Right lobe of liver (tissue), 4 donors: Measurements from ENCODE around the gene KATNBL1.
"Not testable (repeated sequence)": the region's sequence is repeated elsewhere in the genome, so short reads cannot be mapped to it uniquely, and the experiment has no call there.

Experiments used
- CTCF ChIP-seq, 4 donors: fragments of 200-600 bp in 3 of 4; fragments of 450-650 bp in 1 of 4; IDR thresholded peaks; one replicate each; pipeline versions ENCODE4 v1.5.1 to v1.8.0; 2016 to 2022; ENCODE audit warnings: antibody characterized with exemption in 4 of 4, mild to moderate bottlenecking in 2 of 4
- POLR2A ChIP-seq: fragments of 450-650 bp; IDR thresholded peaks from one replicate; pipeline ENCODE4 v1.6.1; 2017; ENCODE audit warnings: antibody characterized with exemption, mild to moderate bottlenecking
- donor health status: DM: no; HTN: no; CAD: no.
- donor health status: DM: no; HTN: no; CAD: no.
- donor health status: DM: no; HTN: yes; CAD: no.

- TF ChIP-seq CTCF (IDR thresholded peaks at IDR 0.05); POLR2A: not testable (repeated sequence)
Measured at GRCh38 chr15:34120420-34120819, 89.5 kb downstream of the KATNBL1 start.
